Mucosa of stomach (tissue), 1 donor: ENCODE results near the gene MAGI2.

Source experiments
- H3K27me3 ChIP-seq: one replicate; pipeline ENCODE4 v1.7.0; 2013; ENCODE audit warnings: mild to moderate bottlenecking, low read length; ENCODE audit not compliant: control insufficient read depth, insufficient read depth
- H3K36me3 ChIP-seq: one replicate; pipeline ENCODE4 v1.7.0; 2013; ENCODE audit warnings: low read length; ENCODE audit not compliant: control insufficient read depth, insufficient read depth
- H3K4me1 ChIP-seq: one replicate; pipeline ENCODE4 v1.7.0; 2013; ENCODE audit warnings: mild to moderate bottlenecking, low read length; ENCODE audit not compliant: control insufficient read depth, insufficient read depth
- H3K4me3 ChIP-seq: one replicate; pipeline ENCODE4 v1.7.0; 2013; ENCODE audit warnings: low read length
- H3K9ac ChIP-seq: one replicate; pipeline ENCODE4 v1.7.0; 2013; ENCODE audit warnings: mild to moderate bottlenecking, low read length, moderate library complexity
- H3K9me3 ChIP-seq: one replicate; pipeline ENCODE4 v1.7.0; 2013; ENCODE audit warnings: mild to moderate bottlenecking, low read length, moderate library complexity; ENCODE audit not compliant: control insufficient read depth
- donor health status: Pancreatic carcinoma.

MAGI2 gene

DNA sequence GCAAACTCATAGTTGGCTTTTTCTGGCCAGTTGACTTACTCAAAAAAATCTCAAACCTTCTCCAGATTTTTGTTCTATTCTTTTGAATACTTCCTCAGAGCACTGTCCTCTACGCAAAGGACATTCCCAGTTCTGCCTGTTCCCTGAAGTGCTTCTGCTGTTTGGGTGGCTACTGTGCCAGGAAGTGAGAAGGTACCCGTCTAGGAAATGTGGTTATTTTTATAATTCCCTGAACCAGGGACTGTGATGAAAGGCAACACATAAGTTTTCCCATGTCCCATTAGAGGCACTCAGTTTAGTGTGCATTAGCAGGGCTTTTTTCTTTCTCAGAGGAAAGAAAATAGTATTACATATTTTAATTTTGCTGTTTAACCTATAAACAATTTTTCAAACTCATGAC is 1284.6 kb downstream of the MAGI2 start:
- no peak overlapping the region for H3K4me3 ChIP-seq
- H3K9ac ChIP-seq = no peak overlapping the region
- no peaks in the 10 kb centered on the region for H3K27me3 ChIP-seq
- no peaks in the 10 kb centered on the region for H3K9me3 ChIP-seq
- H3K36me3 ChIP-seq = no peaks in the 10 kb centered on the region
- no peaks in the 10 kb centered on the region for H3K4me1 ChIP-seq

- Histone ChIP-seq H3K9ac (no peak overlapping the region), H3K27me3 (no peaks in the 10 kb centered on the region), H3K9me3 (no peaks in the 10 kb centered on the region), H3K36me3 (no peaks in the 10 kb centered on the region), H3K4me3 (no peak overlapping the region), H3K4me1 (no peaks in the 10 kb centered on the region)
Observed at GRCh38 chr7:78167860-78168259, 1285.6 kb downstream of the MAGI2 start.

- H3K4me3 ChIP-seq = no peak overlapping the region
- no peaks in the 10 kb centered on the region for H3K27me3 ChIP-seq
- no peaks in the 10 kb centered on the region for H3K36me3 ChIP-seq
- no peaks in the 10 kb centered on the region for H3K9me3 ChIP-seq
- no peaks in the 10 kb centered on the region for H3K4me1 ChIP-seq
- H3K9ac ChIP-seq = no peak overlapping the region
Observed at GRCh38 chr7:78165854-78166253, 1287.6 kb downstream of the MAGI2 start.

GRCh38 chr7:78165454-78165853 is 1288.0 kb downstream of the MAGI2 start:
- Histone ChIP-seq H3K4me3 (no peak overlapping the region), H3K9me3 (no peaks in the 10 kb centered on the region), H3K36me3 (no peaks in the 10 kb centered on the region), H3K27me3 (no peaks in the 10 kb centered on the region), H3K9ac (no peak overlapping the region), H3K4me1 (no peaks in the 10 kb centered on the region)

DNA sequence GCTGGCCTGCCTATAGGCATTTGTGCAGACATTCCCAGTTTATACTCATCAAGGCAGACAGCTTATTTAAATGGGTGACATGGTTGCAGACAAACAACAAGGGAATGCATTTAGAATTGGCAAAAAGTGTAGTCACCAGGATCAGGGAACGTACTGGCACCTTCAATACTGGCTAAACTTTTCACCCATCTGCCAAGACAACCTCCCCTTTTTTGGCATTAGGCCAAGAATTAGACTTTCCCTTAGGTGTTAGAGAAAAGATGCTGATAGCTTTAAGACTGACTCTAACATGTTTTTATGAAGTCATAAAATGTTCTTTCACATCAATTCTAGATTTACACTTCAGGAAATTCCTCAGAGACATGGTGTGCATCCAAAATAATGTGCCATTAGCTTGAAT is 1289.0 kb downstream of the MAGI2 start:
- H3K4me1 ChIP-seq = no peaks in the 10 kb centered on the region
- no peaks in the 10 kb centered on the region for H3K9me3 ChIP-seq
- H3K36me3 ChIP-seq = no peaks in the 10 kb centered on the region
- no peaks in the 10 kb centered on the region for H3K27me3 ChIP-seq
- H3K4me3 ChIP-seq = no peak overlapping the region
- H3K9ac ChIP-seq = no peak overlapping the region

DNA sequence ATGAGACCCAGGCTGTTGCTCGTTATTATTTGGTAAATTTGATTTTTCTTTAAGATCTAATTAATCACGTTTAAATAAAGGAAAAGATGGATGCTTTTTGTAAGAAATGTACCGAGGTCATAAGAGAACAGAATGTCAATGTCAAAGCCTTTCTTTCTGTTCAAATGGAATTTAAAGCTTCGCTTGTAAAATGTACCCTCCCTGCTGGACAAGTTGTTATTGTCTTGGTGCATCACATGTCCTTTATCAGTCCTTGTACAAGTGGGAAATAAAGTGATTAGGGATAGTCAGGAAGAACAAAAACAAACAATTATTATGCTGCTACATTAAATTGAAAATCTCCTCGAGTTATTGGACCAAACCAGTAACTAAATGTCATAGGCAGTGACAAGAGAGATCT is 1291.7 kb downstream of the MAGI2 start:
- Histone ChIP-seq H3K4me3 (no peak overlapping the region), H3K9me3 (no peaks in the 10 kb centered on the region), H3K4me1 (no peaks in the 10 kb centered on the region), H3K36me3 (no peaks in the 10 kb centered on the region), H3K27me3 (no peaks in the 10 kb centered on the region), H3K9ac (no peak overlapping the region)

GRCh38 chr7:78159545-78159944 is 1293.9 kb downstream of the MAGI2 start:
- Histone ChIP-seq H3K9ac (no peak overlapping the region), H3K36me3 (no peaks in the 10 kb centered on the region)

DNA sequence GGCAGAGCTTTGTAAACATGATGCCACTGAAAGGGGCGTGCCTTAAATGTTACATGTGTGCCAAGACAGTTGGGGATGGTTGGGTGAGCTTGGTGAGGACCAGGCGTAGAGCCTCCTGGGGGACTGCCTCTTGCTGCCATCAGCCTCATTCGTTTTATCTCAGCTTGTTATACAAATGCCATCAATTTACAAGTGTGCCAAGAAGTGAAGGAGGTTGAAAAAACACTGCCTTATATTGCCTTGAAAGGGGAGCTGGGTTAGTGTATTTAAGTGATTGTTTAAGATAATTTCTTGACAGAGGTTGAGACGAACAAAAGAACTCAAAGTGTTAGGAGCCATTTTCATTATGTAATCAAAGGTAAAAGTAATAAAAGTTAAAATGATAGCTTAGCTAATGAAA is 1300.2 kb downstream of the MAGI2 start:
- Histone ChIP-seq H3K36me3 (no peaks in the 10 kb centered on the region), H3K9ac (no peak overlapping the region), H3K9me3 (no peaks in the 10 kb centered on the region), H3K27me3 (no peaks in the 10 kb centered on the region), H3K4me1 (no peaks in the 10 kb centered on the region), H3K4me3 (no peak overlapping the region)

More at GRCh38 chr7:78159545-78159944, 1293.9 kb downstream of the MAGI2 start:
- no peaks in the 10 kb centered on the region for H3K4me1 ChIP-seq
- no peaks in the 10 kb centered on the region for H3K27me3 ChIP-seq
- H3K9me3 ChIP-seq = no peaks in the 10 kb centered on the region
- no peak overlapping the region for H3K4me3 ChIP-seq

DNA sequence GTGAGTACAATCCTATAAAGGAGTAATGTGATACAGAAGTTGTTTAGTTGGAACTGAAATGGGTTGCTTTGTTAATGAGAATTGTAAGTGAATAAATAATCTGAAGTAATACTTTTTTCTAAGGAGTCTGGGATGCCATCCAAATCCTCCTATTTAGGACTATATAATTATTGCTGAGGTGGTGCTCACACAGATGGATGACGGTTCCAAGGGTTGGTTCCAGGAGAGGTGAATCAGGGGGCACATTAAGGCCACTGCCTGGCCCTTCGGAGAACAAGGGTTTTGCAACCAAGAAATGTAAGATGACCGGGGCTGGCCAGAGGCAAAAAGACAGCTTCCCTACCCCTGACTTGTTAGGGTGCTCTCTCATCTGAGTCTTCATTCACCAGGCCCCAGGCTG is 1302.2 kb downstream of the MAGI2 start:
- Histone ChIP-seq H3K9me3 (no peaks in the 10 kb centered on the region), H3K36me3 (no peaks in the 10 kb centered on the region), H3K4me3 (no peak overlapping the region), H3K4me1 (no peaks in the 10 kb centered on the region), H3K9ac (no peak overlapping the region), H3K27me3 (no peaks in the 10 kb centered on the region)

DNA sequence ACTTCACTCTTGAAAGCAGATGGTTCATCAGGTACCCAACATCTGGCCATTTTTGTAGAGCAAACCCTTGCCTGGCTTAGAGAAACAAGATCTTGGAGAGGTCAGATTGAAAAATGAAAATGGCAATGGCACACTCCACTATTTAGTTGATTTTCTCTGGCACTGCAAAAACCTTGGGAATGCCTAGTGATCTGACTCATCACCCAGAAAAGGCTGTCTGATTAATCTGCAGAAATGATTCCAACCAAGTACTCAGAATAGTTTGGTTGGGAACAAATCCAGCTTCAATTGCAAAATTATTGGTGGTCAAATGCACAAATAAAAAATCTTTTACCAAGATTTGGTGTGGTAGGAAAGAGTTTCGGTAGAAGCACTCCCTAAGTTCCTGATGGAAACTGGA is 1303.7 kb downstream of the MAGI2 start:
- no peaks in the 10 kb centered on the region for H3K27me3 ChIP-seq
- no peaks in the 10 kb centered on the region for H3K36me3 ChIP-seq
- no peaks in the 10 kb centered on the region for H3K9me3 ChIP-seq
- no peak overlapping the region for H3K9ac ChIP-seq
- H3K4me1 ChIP-seq = no peaks in the 10 kb centered on the region
- no peak overlapping the region for H3K4me3 ChIP-seq

GRCh38 chr7:78148166-78148894 is 1305.1 kb downstream of the MAGI2 start:
- H3K4me1 ChIP-seq = no peaks in the 10 kb centered on the region
- no peak overlapping the region for H3K4me3 ChIP-seq
- no peaks in the 10 kb centered on the region for H3K9me3 ChIP-seq
- H3K36me3 ChIP-seq = no peaks in the 10 kb centered on the region
- no peak overlapping the region for H3K9ac ChIP-seq
- no peaks in the 10 kb centered on the region for H3K27me3 ChIP-seq

DNA sequence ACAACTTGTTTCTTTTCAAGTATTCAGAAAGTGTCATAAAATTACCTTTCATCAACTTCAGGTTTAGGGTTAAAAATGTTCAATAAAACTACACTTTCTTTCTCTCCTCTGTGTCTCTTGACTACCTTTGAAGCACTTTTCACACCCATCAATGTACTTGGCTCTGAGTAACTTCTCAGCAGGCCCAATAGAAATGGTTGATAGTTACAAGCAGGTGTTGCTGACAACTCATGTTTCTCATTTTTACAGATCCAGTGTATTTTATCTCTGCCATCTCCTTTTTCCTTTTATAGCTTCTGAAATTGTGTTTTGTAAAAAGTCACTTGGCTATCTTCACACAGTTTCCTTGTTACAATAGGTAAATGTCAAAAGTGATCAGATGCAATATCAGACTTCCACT is 1306.9 kb downstream of the MAGI2 start:
- Histone ChIP-seq H3K9me3 (no peaks in the 10 kb centered on the region), H3K27me3 (no peaks in the 10 kb centered on the region), H3K4me1 (no peaks in the 10 kb centered on the region), H3K9ac (no peak overlapping the region), H3K36me3 (no peaks in the 10 kb centered on the region), H3K4me3 (no peak overlapping the region)

DNA sequence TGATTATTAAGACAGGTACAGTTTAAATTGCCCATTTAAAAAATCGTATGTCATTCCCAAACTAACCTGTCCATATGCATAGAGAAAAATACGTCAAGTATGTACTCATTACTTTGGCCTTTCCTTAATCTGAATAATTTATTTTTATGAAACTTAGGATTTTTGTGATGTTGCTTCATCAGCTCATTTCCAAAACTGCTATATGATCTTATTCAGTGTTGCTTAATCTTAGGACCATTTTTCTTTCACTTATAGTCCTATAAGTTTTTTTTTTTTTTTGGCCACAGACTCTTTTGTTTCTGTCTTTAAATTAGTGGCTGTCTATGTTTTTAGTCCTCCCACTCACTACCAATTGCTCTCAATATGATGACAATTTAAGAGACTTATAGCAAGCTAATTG is 1309.8 kb downstream of the MAGI2 start:
- H3K4me1 ChIP-seq = no peaks in the 10 kb centered on the region
- H3K27me3 ChIP-seq = no peaks in the 10 kb centered on the region
- H3K9me3 ChIP-seq = no peaks in the 10 kb centered on the region
- H3K4me3 ChIP-seq = no peak overlapping the region
- H3K36me3 ChIP-seq = no peaks in the 10 kb centered on the region
- H3K9ac ChIP-seq = no peak overlapping the region
